ENCODE measurements around the gene ARHGEF19.

The ARHGEF19 gene

GRCh38 chr1:16244650-16245285 is 32.3 kb upstream of the ARHGEF19 start:
- no peaks in the 10 kb centered on the region for H3K27me3 ChIP-seq
- H3K4me3 ChIP-seq, result no peak overlapping the region
- no peak overlapping the region for H3K4me2 ChIP-seq
- peaks cover 25% of the 10 kb centered on the region for H4K20me1 ChIP-seq
- TF ChIP-seq Cebpa-rat (IDR thresholded peaks at IDR 0.05), result no peak
- no peaks in the 10 kb centered on the region for H3K9me3 ChIP-seq
- no peak overlapping the region for H3K9ac ChIP-seq
- peaks cover 39% of the 10 kb centered on the region for H3K36me3 ChIP-seq
- H3K27ac ChIP-seq, result no peak overlapping the region
- peaks cover 23% of the 10 kb centered on the region for H3K4me1 ChIP-seq

- no peak overlapping the region for H3K9ac ChIP-seq
- H3K27ac ChIP-seq, result no peak overlapping the region
- H3K4me3 ChIP-seq, result no peak overlapping the region
- peaks cover 16% of the 10 kb centered on the region for H3K4me1 ChIP-seq
- H3K9me3 ChIP-seq, result no peaks in the 10 kb centered on the region
- TF ChIP-seq Cebpa-rat (IDR thresholded peaks at IDR 0.05), result no peak
- H3K4me2 ChIP-seq, result 0 out of 2 replicates have a peak overlapping the region, but pooled peaks have one; percentile 16
- no peaks in the 10 kb centered on the region for H3K27me3 ChIP-seq
- peaks cover 35% of the 10 kb centered on the region for H3K36me3 ChIP-seq
- peaks cover 18% of the 10 kb centered on the region for H4K20me1 ChIP-seq
Measured at GRCh38 chr1:16243936-16244649, 31.6 kb upstream of the ARHGEF19 start.

- Histone ChIP-seq H3K4me1 (peaks cover 7% of the 10 kb centered on the region), H3K36me3 (peaks cover 32% of the 10 kb centered on the region), H3K4me3 (no peak overlapping the region), H3K27me3 (no peaks in the 10 kb centered on the region), H3K9ac (no peak overlapping the region), H3K9me3 (no peaks in the 10 kb centered on the region), H3K27ac (no peak overlapping the region), H3K4me2 (no peak overlapping the region), H4K20me1 (peaks cover 9% of the 10 kb centered on the region; the same call in 1 of the 2 replicates)
- no peak for TF ChIP-seq Cebpa-rat (IDR thresholded peaks at IDR 0.05)
Measured at GRCh38 chr1:16243215-16243610, 30.8 kb upstream of the ARHGEF19 start.

GRCh38 chr1:16242556-16243214 is 30.2 kb upstream of the ARHGEF19 start:
- H3K4me1 ChIP-seq, result peaks cover 7% of the 10 kb centered on the region
- H3K4me2 ChIP-seq, result no peak overlapping the region
- no peaks in the 10 kb centered on the region for H3K9me3 ChIP-seq
- no peak overlapping the region for H3K27ac ChIP-seq
- H3K9ac ChIP-seq, result no peak overlapping the region
- no peak for TF ChIP-seq Cebpa-rat (IDR thresholded peaks at IDR 0.05)
- peaks cover 6% of the 10 kb centered on the region; the same call in 1 of the 2 replicates for H4K20me1 ChIP-seq
- no peak overlapping the region for H3K4me3 ChIP-seq
- peaks cover 27% of the 10 kb centered on the region for H3K36me3 ChIP-seq
- no peaks in the 10 kb centered on the region for H3K27me3 ChIP-seq

- Histone ChIP-seq H3K4me3 (no peak overlapping the region), H3K9ac (no peak overlapping the region), H3K36me3 (peaks cover 13% of the 10 kb centered on the region), H3K4me1 (peaks cover 15% of the 10 kb centered on the region), H4K20me1 (peaks cover 6% of the 10 kb centered on the region; the same call in 1 of the 2 replicates), H3K27me3 (no peaks in the 10 kb centered on the region), H3K9me3 (no peaks in the 10 kb centered on the region), H3K27ac (no peak overlapping the region), H3K4me2 (no peak overlapping the region)
- TF ChIP-seq Cebpa-rat (IDR thresholded peaks at IDR 0.05), result no peak
Measured at GRCh38 chr1:16241221-16241708, 28.8 kb upstream of the ARHGEF19 start.

- TF ChIP-seq Cebpa-rat (IDR thresholded peaks at IDR 0.05), result no peak
Measured at GRCh38 chr1:16239972-16240491, 27.6 kb upstream of the ARHGEF19 start.

GRCh38 chr1:16237343-16237830 is 24.9 kb upstream of the ARHGEF19 start:
- Histone ChIP-seq H3K9ac (peak overlapping the region; percentile 77; the same call in 1 of the 2 replicates), H3K4me1 (peaks cover 20% of the 10 kb centered on the region), H3K36me3 (peaks cover 2% of the 10 kb centered on the region; the same call in 1 of the 2 replicates), H3K9me3 (no peaks in the 10 kb centered on the region), H3K4me3 (peak overlapping the region; percentile 77), H4K20me1 (no peaks in the 10 kb centered on the region), H3K27me3 (no peaks in the 10 kb centered on the region), H3K4me2 (peak overlapping the region; percentile 96), H3K27ac (peak overlapping the region; percentile 76)
- no peak for TF ChIP-seq Cebpa-rat (IDR thresholded peaks at IDR 0.05)

More at GRCh38 chr1:16239972-16240491, 27.6 kb upstream of the ARHGEF19 start:
- Histone ChIP-seq H3K9ac (no peak overlapping the region), H3K27ac (no peak overlapping the region), H3K9me3 (no peaks in the 10 kb centered on the region), H3K27me3 (no peaks in the 10 kb centered on the region), H3K36me3 (0 out of 2 replicates have a peak, but pooled peaks cover under 1% of the 10 kb centered on the region), H3K4me1 (peaks cover 24% of the 10 kb centered on the region), H3K4me3 (no peak overlapping the region), H4K20me1 (peaks cover 4% of the 10 kb centered on the region; the same call in 1 of the 2 replicates), H3K4me2 (no peak overlapping the region)

- H3K9me3 ChIP-seq, result no peaks in the 10 kb centered on the region
- H4K20me1 ChIP-seq, result no peaks in the 10 kb centered on the region
- peak within 1 kb of the TSS; percentile 96 for H3K4me2 ChIP-seq
- H3K36me3 ChIP-seq, result peaks cover 8% of the 10 kb centered on the region; the same call in 1 of the 2 replicates
- peak within 1 kb of the TSS; percentile 77 for H3K9ac ChIP-seq
- peaks cover 20% of the 10 kb centered on the region for H3K4me1 ChIP-seq
- H3K27me3 ChIP-seq, result no peaks in the 10 kb centered on the region
- H3K27ac ChIP-seq, result peak within 1 kb of the TSS; percentile 76
- H3K4me3 ChIP-seq, result peak within 1 kb of the TSS; percentile 77
- no peak for TF ChIP-seq Cebpa-rat (IDR thresholded peaks at IDR 0.05)
Measured at GRCh38 chr1:16236511-16237342, 24.3 kb upstream of the ARHGEF19 start, which contains the start of gene CPLANE2. TSS of gene CPLANE2 (minus strand) at chr1:16237183. CDS start at chr1:16236742, 441 bp downstream.

Measured in BLaER1 (cell line).